Mesendoderm (in vitro differentiated cells): Measurements from ENCODE around the gene BSN.

Experiments used
- DNase-seq: peaks from one replicate; pipeline ENCODE4 v3.0.0; 2013
- H2AK5ac ChIP-seq: 2 replicates; pipeline ENCODE4 v1.6.1; 2013; ENCODE audit warnings: low read length, inconsistent platforms
- H2BK120ac ChIP-seq: 2 replicates; pipeline ENCODE4 v1.6.1; 2013; ENCODE audit warnings: low read depth, mild to moderate bottlenecking, low read length, moderate library complexity, mixed read lengths
- H2BK15ac ChIP-seq: replicated peaks from 2 replicates; pipeline ENCODE4 v1.6.1; 2013; ENCODE audit warnings: low read depth, mild to moderate bottlenecking, moderate library complexity
- H2BK5ac ChIP-seq: 2 replicates; pipeline ENCODE4 v1.6.1; 2013; ENCODE audit warnings: low read length, inconsistent platforms
- H3K18ac ChIP-seq: 2 replicates; pipeline ENCODE4 v1.6.1; 2013; ENCODE audit warnings: mild to moderate bottlenecking, low read length, mixed read lengths
- H3K23ac ChIP-seq: one replicate; pipeline ENCODE4 v1.6.1; 2013; ENCODE audit warnings: low read length
- H3K27ac ChIP-seq: 2 replicates; pipeline ENCODE4 v1.5.1; 2013; ENCODE audit warnings: low read depth, mild to moderate bottlenecking, inconsistent platforms, low read length, moderate library complexity
- H3K27me3 ChIP-seq: 2 replicates; pipeline ENCODE4 v1.6.1; 2013; ENCODE audit warnings: low read length, control low read depth, mild to moderate bottlenecking, inconsistent platforms; ENCODE audit not compliant: insufficient read depth, poor library complexity
- H3K36me3 ChIP-seq: 2 replicates; pipeline ENCODE4 v1.6.1; 2013; ENCODE audit warnings: low read length, inconsistent platforms; ENCODE audit not compliant: control insufficient read depth, insufficient read depth
- H3K4ac ChIP-seq: one replicate; pipeline ENCODE4 v1.6.1; 2013; ENCODE audit warnings: low read depth, mild to moderate bottlenecking, low read length, moderate library complexity
- H3K4me1 ChIP-seq: 2 replicates; pipeline ENCODE4 v1.6.1; 2013; ENCODE audit warnings: low read depth, low read length, inconsistent platforms; ENCODE audit not compliant: control insufficient read depth
- H3K4me2 ChIP-seq: 2 replicates; pipeline ENCODE4 v1.6.1; 2013; ENCODE audit warnings: low read length
- H3K4me3 ChIP-seq: 2 replicates; pipeline ENCODE4 v1.5.1; 2013; ENCODE audit warnings: mild to moderate bottlenecking, low read length
- H3K56ac ChIP-seq: one replicate; pipeline ENCODE4 v1.6.1; 2013; ENCODE audit warnings: low read length
- H3K79me1 ChIP-seq: 2 replicates; pipeline ENCODE4 v1.6.1; 2013; ENCODE audit warnings: low read length, inconsistent platforms
- H3K79me2 ChIP-seq: 2 replicates; pipeline ENCODE4 v1.6.1; 2013; ENCODE audit warnings: mild to moderate bottlenecking, low read length; ENCODE audit not compliant: control insufficient read depth, insufficient read depth
- H3K9ac ChIP-seq: 2 replicates; pipeline ENCODE4 v1.6.1; 2013; ENCODE audit warnings: low read length, inconsistent platforms
- H4K5ac ChIP-seq: one replicate; pipeline ENCODE4 v1.6.1; 2013; ENCODE audit warnings: low read length
- H4K8ac ChIP-seq: one replicate; pipeline ENCODE4 v1.6.1; 2013; ENCODE audit warnings: low read depth, mild to moderate bottlenecking, control low read depth, low read length, moderate library complexity
- whole genome bisulfite sequencing: extraction: QIAGEN DNeasy Blood & Tissue Kit; methylation state at CpG from one replicate; pipeline ENCODE4 v1.1.7; 2013; ENCODE audit warnings: low lambda C conversion rate, missing lambda C conversion rate; ENCODE audit not compliant: insufficient coverage; ENCODE audit errors: extremely low coverage; 5-methylcytosine and 5-hydroxymethylcytosine counted together

Gene BSN

GRCh38 chr3:49625071-49625470, 70.8 kb downstream of the BSN start:
- Histone ChIP-seq H3K56ac (no peak overlapping the region), H4K8ac (no peak overlapping the region), H2AK5ac (no peak overlapping the region), H3K79me1 (no peaks in the 10 kb centered on the region), H3K23ac (no peak overlapping the region), H2BK15ac (no peak overlapping the region), H2BK120ac (no peak overlapping the region), H3K36me3 (no peaks in the 10 kb centered on the region), H2BK5ac (no peak overlapping the region), H3K9ac (no peak overlapping the region), H3K4ac (no peak overlapping the region), H4K5ac (no peak overlapping the region), H3K27ac (no peak overlapping the region), H3K4me1 (no peaks in the 10 kb centered on the region), H3K27me3 (no peaks in the 10 kb centered on the region), H3K4me2 (no peak overlapping the region), H3K79me2 (no peaks in the 10 kb centered on the region), H3K18ac (no peak overlapping the region), H3K4me3 (no peak overlapping the region)
- DNase-seq = no peak
- WGBS = no CpG with 5 or more reads among the region's 13 CpGs

DNA sequence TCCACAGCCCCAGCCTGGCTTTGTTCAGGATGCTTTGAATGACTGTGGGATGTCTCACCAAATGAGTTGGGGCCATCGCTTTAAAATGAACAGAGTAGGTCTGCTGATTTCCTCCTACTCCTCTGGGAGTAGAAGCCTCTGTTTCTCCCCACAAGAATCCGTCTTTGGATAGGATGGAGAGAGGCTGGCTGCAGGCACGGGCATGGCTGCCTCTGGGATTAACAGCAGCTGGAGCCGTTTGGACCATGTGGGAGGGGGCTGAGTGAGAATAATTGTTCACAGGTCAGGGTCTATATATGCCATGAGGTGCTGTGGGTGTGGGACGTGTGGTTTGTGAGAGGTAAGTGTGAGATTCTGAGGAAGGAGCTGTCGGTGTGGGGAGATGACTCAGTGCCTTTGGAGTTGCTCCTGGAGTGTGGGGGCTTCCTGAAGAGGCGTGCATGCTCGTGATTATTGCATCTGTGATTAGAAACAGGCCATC, 71.9 kb downstream of the BSN start:
- H3K4me3 ChIP-seq = no peak overlapping the region
- no peaks in the 10 kb centered on the region for H3K79me2 ChIP-seq
- no peak overlapping the region for H3K4ac ChIP-seq
- H3K27ac ChIP-seq = no peak overlapping the region
- no peaks in the 10 kb centered on the region for H3K79me1 ChIP-seq
- H3K36me3 ChIP-seq = no peaks in the 10 kb centered on the region
- no peak overlapping the region for H3K56ac ChIP-seq
- no CpG with 5 or more reads among the region's 8 CpGs for WGBS
- H3K27me3 ChIP-seq = no peaks in the 10 kb centered on the region
- H2AK5ac ChIP-seq = no peak overlapping the region
- no peak overlapping the region for H3K18ac ChIP-seq
- H3K9ac ChIP-seq = no peak overlapping the region
- no peaks in the 10 kb centered on the region for H3K4me1 ChIP-seq
- H3K4me2 ChIP-seq = no peak overlapping the region
- H3K23ac ChIP-seq = no peak overlapping the region
- H2BK5ac ChIP-seq = no peak overlapping the region
- DNase-seq = no peak
- H4K8ac ChIP-seq = no peak overlapping the region
- H2BK15ac ChIP-seq = no peak overlapping the region
- H4K5ac ChIP-seq = no peak overlapping the region
- no peak overlapping the region for H2BK120ac ChIP-seq

- Histone ChIP-seq H3K9ac (no peak overlapping the region), H2AK5ac (no peak overlapping the region), H4K8ac (no peak overlapping the region), H3K56ac (no peak overlapping the region), H2BK15ac (no peak overlapping the region), H2BK5ac (no peak overlapping the region), H3K4me3 (no peak overlapping the region), H3K79me1 (no peaks in the 10 kb centered on the region), H3K36me3 (no peaks in the 10 kb centered on the region), H3K18ac (no peak overlapping the region), H3K27ac (no peak overlapping the region), H3K23ac (no peak overlapping the region), H3K4me1 (no peaks in the 10 kb centered on the region), H3K27me3 (no peaks in the 10 kb centered on the region), H3K79me2 (no peaks in the 10 kb centered on the region), H4K5ac (no peak overlapping the region), H3K4me2 (no peak overlapping the region), H3K4ac (no peak overlapping the region), H2BK120ac (no peak overlapping the region)
- WGBS = no CpG with 5 or more reads among the region's 1 CpG
- no peak for DNase-seq
Measured at GRCh38 chr3:49626796-49627195, 72.5 kb downstream of the BSN start.

DNA sequence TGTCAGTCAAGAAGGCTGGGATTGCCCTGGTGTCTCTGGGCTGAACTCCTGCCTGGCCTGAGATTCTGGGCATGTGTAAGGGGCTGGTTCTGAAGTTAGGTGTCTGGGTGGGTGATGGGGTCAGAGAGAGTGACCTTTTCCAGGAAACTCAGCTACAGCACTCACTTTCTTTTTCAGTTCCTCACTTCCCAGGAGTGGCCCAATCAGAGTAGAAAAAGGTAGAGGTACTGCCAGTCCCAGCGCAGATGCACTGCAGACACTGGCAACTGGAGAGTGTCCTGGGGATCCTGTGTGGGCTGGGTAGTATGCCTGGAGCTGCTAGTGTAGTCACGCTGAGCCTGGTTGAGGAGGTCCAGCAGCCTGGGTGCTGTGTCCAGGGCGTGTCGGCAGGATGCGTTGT, 73.4 kb downstream of the BSN start:
- Histone ChIP-seq H2BK120ac (no peak overlapping the region), H3K27me3 (no peaks in the 10 kb centered on the region), H3K4ac (no peak overlapping the region), H3K18ac (no peak overlapping the region), H3K4me3 (no peak overlapping the region), H3K56ac (no peak overlapping the region), H3K36me3 (no peaks in the 10 kb centered on the region), H4K8ac (no peak overlapping the region), H2BK15ac (no peak overlapping the region), H3K27ac (no peak overlapping the region), H3K23ac (no peak overlapping the region), H2AK5ac (no peak overlapping the region), H3K79me2 (no peaks in the 10 kb centered on the region), H3K4me1 (no peaks in the 10 kb centered on the region), H3K9ac (no peak overlapping the region), H3K4me2 (no peak overlapping the region), H3K79me1 (no peaks in the 10 kb centered on the region), H4K5ac (no peak overlapping the region), H2BK5ac (no peak overlapping the region)
- DNase-seq = no peak
- no CpG with 5 or more reads among the region's 5 CpGs for WGBS

- WGBS = no CpG with 5 or more reads among the region's 2 CpGs
- H3K27ac ChIP-seq = no peak overlapping the region
- no peak overlapping the region for H3K9ac ChIP-seq
- H3K79me2 ChIP-seq = no peaks in the 10 kb centered on the region
- no peak overlapping the region for H3K56ac ChIP-seq
- H3K79me1 ChIP-seq = no peaks in the 10 kb centered on the region
- H2BK15ac ChIP-seq = no peak overlapping the region
- no peak overlapping the region for H3K4me3 ChIP-seq
- H3K36me3 ChIP-seq = no peaks in the 10 kb centered on the region
- no peak for DNase-seq
- H3K4me2 ChIP-seq = no peak overlapping the region
- H3K18ac ChIP-seq = no peak overlapping the region
- H3K27me3 ChIP-seq = no peaks in the 10 kb centered on the region
- H3K23ac ChIP-seq = no peak overlapping the region
- H4K8ac ChIP-seq = no peak overlapping the region
- H3K4ac ChIP-seq = no peak overlapping the region
- no peaks in the 10 kb centered on the region for H3K4me1 ChIP-seq
- no peak overlapping the region for H2AK5ac ChIP-seq
- no peak overlapping the region for H2BK5ac ChIP-seq
- no peak overlapping the region for H4K5ac ChIP-seq
- no peak overlapping the region for H2BK120ac ChIP-seq
Measured at GRCh38 chr3:49628249-49628648, 74.0 kb downstream of the BSN start.

DNA sequence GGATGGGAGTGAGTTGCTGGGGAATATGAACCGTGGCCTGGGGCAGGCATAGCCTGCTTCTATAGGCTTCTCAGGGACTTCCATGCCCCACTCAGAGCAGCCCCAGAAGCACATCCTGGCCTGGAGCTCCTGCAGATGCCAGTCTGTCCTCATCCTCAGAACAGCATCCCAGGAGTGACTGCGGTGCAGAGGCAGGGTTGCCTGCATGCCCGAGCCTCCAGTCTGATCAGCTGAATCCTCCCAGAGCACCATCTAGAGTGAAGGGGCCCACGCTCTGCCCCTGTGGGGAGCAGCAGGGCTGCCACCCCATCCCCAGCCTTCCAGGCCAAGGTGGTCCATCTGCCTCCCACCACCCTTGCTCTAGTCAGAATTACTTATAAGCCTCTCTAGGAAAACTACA, 75.2 kb downstream of the BSN start:
- DNase-seq = no peak
- Histone ChIP-seq H2BK120ac (no peak overlapping the region), H3K9ac (no peak overlapping the region), H3K36me3 (no peaks in the 10 kb centered on the region), H2BK5ac (no peak overlapping the region), H3K56ac (no peak overlapping the region), H4K8ac (no peak overlapping the region), H2AK5ac (no peak overlapping the region), H3K4ac (no peak overlapping the region), H3K4me1 (no peaks in the 10 kb centered on the region), H3K27ac (no peak overlapping the region), H2BK15ac (no peak overlapping the region), H3K4me2 (no peak overlapping the region), H4K5ac (no peak overlapping the region), H3K79me2 (no peaks in the 10 kb centered on the region), H3K18ac (no peak overlapping the region), H3K4me3 (no peak overlapping the region), H3K79me1 (no peaks in the 10 kb centered on the region), H3K23ac (no peak overlapping the region), H3K27me3 (no peaks in the 10 kb centered on the region)
- no CpG with 5 or more reads among the region's 4 CpGs for WGBS
